GM18858 (cell line): ENCODE results near the gene TBC1D2.

Experiments used
- ATAC-seq: cut with Tn5 transposase; IDR thresholded peaks from one replicate; pipeline ENCODE4 v1.9.1; 2021; ENCODE audit not compliant: unreplicated experiment

The TBC1D2 gene

GRCh38 chr9:98241357-98242300 lies 13.8 kb downstream of the TBC1D2 start:
- ATAC-seq: no peak

DNA sequence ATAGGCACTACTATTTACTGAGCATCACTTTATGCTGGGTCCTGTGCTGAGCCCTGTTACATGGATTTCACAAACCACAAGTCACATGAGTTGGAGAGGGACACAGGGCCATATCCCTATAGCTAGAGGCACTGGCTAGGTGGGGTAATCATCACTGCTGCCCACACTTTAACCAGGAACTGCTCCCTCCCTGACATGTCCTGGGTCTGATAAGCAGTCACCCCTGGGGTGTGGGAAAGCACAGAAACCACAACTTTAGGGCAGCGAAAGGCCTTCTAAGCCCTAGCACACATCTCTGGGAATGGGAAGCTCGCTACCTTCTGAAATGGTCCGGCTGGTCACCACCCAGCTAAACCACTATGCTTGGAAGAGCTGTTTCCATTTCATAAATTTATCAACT lies 15.0 kb downstream of the TBC1D2 start:
- ATAC-seq: no peak

- ATAC-seq: no peak
These were observed 18.5 kb downstream of the TBC1D2 start for GRCh38 chr9:98236901-98237487.

- ATAC-seq: no peak
These were observed 20.3 kb downstream of the TBC1D2 start for GRCh38 chr9:98235126-98235525.

DNA sequence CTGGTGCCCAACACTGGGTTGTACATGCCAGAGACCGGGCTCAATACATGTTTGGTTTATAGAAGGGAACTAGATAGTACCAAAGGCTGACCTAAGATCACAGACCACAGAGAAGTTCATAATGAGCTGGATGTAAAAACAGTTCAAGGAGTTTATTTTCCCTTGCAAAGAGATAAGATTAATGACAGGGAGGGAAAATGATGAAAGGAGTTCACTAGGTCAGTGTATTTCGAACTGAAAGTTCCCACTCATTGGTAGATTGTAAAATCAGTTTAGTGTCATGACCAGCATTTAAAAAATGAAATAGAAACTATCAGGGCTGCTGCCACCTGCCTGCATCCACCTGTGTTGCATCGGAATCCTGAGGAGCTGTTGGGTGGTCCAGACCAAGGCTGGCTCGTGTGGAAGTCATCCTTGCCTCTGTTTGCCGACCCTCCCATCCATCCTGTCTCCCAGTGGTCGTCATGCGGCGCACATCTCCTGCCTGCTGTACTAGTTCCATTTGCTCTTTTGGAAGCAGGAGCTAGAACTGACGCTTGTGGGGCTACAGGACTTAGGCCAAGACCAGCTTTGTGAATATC lies 21.1 kb downstream of the TBC1D2 start:
- ATAC-seq: no peak

DNA sequence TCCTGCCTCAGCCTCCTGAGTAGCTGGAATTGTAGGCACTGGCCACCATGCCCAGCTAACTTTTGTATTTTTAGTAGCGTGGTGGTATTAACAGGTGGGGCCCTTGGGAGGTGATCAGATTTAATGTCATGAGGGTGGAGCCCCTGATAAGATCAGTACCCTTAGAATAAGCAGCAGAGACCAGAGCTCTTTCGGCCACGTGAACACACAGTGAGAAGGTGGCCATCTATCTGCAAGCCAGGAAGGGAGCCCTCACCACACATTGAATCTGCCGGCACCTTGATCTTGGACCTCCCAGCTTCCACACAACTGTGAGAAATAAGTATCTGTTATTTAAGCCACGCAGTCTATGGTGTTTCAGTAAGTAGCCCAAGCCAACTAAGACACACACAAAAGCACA lies 22.5 kb downstream of the TBC1D2 start:
- no peak for ATAC-seq

DNA sequence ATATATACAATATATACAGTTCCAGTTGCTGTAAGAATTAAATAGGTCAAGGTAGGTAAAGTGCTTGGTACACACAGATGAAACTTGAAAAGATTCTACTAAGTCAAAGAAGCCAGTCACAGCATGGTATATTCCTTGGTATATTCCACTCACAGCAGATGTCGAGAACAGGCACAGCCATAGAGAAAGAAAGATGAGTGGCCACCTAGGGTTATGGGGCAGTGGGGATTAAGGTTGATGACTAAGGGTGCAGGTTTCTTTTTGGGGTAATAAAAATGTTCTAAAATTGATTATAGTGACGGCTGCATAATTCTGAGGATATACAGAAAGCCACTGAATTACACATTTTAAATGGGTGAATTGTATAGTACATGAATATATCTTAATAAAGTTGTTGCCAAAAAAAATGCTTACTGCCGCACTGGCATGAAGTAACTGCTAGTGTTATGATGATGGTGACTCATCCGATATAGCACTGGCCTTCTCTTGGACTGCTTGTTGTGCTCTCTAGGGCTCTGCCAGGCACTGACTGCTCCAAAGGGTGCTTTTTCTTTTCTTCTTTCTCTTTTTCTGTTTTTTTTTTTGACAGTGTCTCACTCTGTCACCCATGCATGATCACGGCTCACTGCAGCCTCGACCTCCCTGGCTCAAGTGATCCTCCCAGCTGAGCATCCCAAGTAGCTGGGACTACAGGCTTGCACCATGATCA lies 23.5 kb downstream of the TBC1D2 start:
- ATAC-seq: no peak

- no peak for ATAC-seq
These were observed 24.7 kb downstream of the TBC1D2 start for GRCh38 chr9:98230789-98231188.

DNA sequence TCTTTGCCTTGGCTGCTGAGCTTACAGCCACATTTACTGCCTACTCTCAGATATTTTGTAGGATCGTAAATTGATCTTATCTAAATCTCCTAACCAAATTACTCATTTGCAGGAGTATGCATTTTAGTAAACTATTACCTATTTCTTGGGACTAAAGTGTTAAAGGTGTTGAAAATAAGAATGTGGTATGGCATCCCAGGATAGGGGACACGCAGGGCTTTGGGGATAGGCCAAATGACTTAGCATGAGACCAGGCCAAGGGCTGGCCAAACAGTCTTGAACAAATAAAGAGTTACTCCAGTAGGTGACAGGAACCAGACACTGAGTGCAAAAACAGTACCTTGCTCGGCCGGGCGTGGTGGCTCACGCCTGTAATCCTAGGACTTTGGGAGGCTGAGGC lies 25.1 kb downstream of the TBC1D2 start:
- ATAC-seq: no peak

DNA sequence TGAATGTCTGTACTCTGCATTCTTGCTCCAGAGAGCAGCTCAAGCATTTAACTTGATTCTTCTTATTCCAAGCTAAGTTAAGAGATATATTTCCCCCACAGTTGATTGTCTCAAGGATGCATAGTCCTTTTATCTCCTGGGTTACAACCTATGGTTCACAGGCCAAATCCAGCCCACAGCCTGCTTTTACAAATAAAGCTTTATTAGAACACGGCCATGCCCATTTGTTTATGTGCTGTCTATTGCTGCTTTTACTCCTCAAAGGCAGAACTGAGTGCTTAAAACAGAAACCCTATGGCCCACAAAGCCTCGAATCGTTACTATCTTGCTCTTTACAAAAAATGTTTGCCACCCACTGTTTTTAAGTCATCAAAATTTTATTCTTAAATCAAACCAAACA lies 25.8 kb downstream of the TBC1D2 start:
- ATAC-seq: no peak

DNA sequence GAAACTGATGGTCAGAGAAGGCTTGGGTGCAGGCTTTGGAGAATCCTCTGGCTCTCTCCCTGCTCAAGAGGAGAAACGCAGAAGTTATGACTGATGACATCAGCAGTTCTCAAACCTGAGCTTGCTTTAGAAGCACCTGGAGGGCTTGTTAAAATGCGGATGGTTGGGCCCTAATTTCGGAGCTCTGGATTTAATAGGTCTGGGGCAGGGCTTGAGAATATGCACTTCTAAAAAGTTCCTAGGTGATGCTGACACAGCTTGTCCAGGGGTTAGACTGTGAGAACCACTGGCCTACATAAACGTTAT lies 26.4 kb downstream of the TBC1D2 start:
- no peak for ATAC-seq

- ATAC-seq: no peak
These were observed 26.9 kb downstream of the TBC1D2 start for GRCh38 chr9:98228392-98229089.

GRCh38 chr9:98227883-98228282 lies 27.6 kb downstream of the TBC1D2 start:
- no peak for ATAC-seq

GRCh38 chr9:98226957-98227356 lies 28.5 kb downstream of the TBC1D2 start:
- ATAC-seq: no peak

DNA sequence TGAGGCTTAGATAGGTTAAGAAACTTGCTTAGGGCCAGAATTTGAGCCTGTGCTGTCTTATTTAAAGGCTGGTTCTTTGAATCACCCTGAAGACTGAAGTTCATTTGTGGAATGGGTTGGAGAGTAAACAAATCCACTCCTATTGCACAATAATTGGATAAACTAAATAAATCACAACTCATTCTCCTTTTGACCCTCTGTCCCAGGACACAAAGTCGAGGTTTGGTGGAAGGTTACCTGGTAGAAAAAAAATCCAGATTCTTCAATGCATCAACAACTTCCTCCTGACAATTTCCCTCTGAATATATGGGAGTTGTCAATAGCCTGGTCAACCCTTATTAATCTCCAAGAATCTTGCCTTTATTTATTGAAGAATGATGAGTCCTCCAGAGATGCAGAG lies 28.9 kb downstream of the TBC1D2 start:
- no peak for ATAC-seq

- no peak for ATAC-seq
These were observed 30.4 kb downstream of the TBC1D2 start for GRCh38 chr9:98225015-98225442.

DNA sequence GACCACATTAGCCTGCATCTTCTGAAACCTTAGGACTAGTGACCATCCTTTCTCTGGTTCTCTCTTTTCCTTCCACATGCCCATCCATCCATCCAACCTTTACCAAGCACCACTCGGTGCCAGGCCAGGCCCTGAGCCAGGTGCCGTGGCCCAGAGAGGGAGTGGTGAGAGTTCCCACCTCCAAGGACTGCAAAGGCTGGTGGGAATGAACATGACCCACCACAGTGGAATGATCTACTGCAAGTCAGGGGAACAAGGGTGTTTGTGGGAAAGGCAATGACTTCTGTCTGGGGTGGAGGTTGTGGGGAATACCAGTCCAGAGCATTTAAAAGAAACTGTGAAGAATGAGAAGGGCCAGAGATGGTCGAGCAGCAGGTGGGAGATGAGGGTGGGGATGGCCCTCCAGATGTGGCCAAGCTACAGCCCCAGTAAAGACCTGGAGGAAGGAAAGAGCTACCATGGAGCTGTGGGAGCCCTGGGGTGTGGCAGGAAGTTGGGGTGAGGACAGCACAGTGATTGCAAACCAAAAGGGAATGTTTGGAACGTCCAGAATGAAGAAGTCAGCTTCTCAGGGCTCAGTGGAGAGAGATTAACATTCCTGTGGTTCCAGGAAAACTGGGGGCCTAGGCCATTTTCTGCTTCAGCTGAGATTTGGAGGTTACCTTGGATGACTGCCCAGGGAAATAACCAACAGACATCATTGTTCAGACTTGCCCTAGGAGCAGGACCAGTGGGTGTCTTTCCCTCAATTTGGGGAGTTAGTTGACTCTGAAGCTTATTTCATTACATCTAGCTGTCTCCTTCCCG lies 32.4 kb downstream of the TBC1D2 start:
- no peak for ATAC-seq

- no peak for ATAC-seq
These were observed 34.5 kb downstream of the TBC1D2 start for GRCh38 chr9:98220911-98221310.

- ATAC-seq: no peak
These were observed 35.6 kb downstream of the TBC1D2 start for GRCh38 chr9:98219794-98220370.

DNA sequence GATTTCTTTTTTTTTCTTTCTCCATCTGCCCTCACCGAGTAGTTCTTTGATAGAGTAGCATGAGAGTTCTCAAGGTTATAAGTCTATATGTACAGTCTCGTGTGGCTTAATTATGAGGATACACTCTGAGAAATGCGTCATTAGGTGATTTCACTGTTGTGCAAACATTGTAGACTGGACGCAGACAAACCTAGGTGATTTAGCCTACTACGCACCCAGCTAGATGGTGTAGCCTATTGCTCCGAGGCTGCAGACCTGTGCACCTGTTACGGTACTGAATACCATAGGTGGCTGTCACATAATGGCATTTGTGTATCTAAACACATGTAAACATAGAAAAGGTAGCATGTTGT lies 36.1 kb downstream of the TBC1D2 start:
- no peak for ATAC-seq
